Uterus (tissue), 4 donors: ENCODE results near the gene MAP3K12. TPM values are rescaled to one million over a fixed set of nuclear protein-coding genes. Genes with fewer than 3 reads are reported as not detected.
"Not testable (repeated sequence)": the region's sequence is repeated elsewhere in the genome, so short reads cannot be mapped to it uniquely, and the experiment has no call there.

Source experiments
- DNase-seq, 2 donors: peaks; one replicate each; pipeline ENCODE4 v3.0.0-alpha.2; 2019 to 2020
- H3K27ac ChIP-seq, 2 donors: fragments of 200-600 bp; sonication (generic); 1 replicate in 1 of 2; 2 replicates in 1 of 2; pipeline ENCODE4 v1.5.1; 2016 to 2018
- H3K27me3 ChIP-seq, 2 donors: fragments of 200-600 bp; sonication (generic); one replicate each; pipeline ENCODE4 v1.5.1; 2018 to 2019; ENCODE audit warnings: control low read depth in 1 of 2
- H3K36me3 ChIP-seq, 2 donors: fragments of 200-600 bp; sonication (generic); one replicate each; pipeline ENCODE4 v1.5.1; 2019; ENCODE audit warnings: control low read depth in 1 of 2
- H3K4me1 ChIP-seq, 2 donors: fragments of 200-600 bp; sonication (generic); one replicate each; pipeline ENCODE4 v1.5.1; 2018 to 2019; ENCODE audit warnings: control low read depth in 1 of 2
- H3K4me3 ChIP-seq, 2 donors: fragments of 200-600 bp; sonication (generic); 1 replicate in 1 of 2; 2 replicates in 1 of 2; pipeline ENCODE4 v1.5.1; 2018 to 2019; ENCODE audit warnings: mild to moderate bottlenecking in 1 of 2
- H3K9me3 ChIP-seq, 2 donors: fragments of 200-600 bp; sonication (generic); one replicate each; pipeline ENCODE4 v1.5.1; 2019; ENCODE audit warnings: control low read depth in 1 of 2
- CTCF ChIP-seq, 4 experiments: fragments of 200-600 bp in 2 of 4; fragments of 450-650 bp in 2 of 4; sonication (generic) in 2 of 4; IDR thresholded peaks; one replicate each; pipeline ENCODE4 v1.5.1; 2016 to 2019; ENCODE audit warnings: antibody characterized with exemption in 4 of 4, mild to moderate bottlenecking in 2 of 4, moderate library complexity in 1 of 4
- POLR2A ChIP-seq, 2 donors: fragments of 450-650 bp; IDR thresholded peaks; one replicate each; pipeline ENCODE4 v1.6.1; 2016; ENCODE audit warnings: antibody characterized with exemption in 2 of 2, mild to moderate bottlenecking in 1 of 2, moderate library complexity in 1 of 2
- intact Hi-C: fragments of 100-400 bp; cut with DNase I; formaldehyde crosslinking; loops from one replicate; pipeline ENCODE4 v1.15.1; 2023; ENCODE audit warnings: low total_unique reads
- total RNA-seq, 4 donors: library from RNA; depleted of rRNA in 3 of 4; stranded (reverse); fragments of >200 nt in 3 of 4; gene quantifications; one replicate each; pipeline versions ENCODE4 v1.1.0 to v1.2.4, GENCODE V29; 2014 to 2023
- donor health status: DM: yes; HTN: yes; CAD: no.

The MAP3K12 gene, protein sequence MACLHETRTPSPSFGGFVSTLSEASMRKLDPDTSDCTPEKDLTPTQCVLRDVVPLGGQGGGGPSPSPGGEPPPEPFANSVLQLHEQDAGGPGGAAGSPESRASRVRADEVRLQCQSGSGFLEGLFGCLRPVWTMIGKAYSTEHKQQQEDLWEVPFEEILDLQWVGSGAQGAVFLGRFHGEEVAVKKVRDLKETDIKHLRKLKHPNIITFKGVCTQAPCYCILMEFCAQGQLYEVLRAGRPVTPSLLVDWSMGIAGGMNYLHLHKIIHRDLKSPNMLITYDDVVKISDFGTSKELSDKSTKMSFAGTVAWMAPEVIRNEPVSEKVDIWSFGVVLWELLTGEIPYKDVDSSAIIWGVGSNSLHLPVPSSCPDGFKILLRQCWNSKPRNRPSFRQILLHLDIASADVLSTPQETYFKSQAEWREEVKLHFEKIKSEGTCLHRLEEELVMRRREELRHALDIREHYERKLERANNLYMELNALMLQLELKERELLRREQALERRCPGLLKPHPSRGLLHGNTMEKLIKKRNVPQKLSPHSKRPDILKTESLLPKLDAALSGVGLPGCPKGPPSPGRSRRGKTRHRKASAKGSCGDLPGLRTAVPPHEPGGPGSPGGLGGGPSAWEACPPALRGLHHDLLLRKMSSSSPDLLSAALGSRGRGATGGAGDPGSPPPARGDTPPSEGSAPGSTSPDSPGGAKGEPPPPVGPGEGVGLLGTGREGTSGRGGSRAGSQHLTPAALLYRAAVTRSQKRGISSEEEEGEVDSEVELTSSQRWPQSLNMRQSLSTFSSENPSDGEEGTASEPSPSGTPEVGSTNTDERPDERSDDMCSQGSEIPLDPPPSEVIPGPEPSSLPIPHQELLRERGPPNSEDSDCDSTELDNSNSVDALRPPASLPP
- total RNA-seq = 10 to 100 TPM; 13.8 to 65.8 (median 34.7) TPM

- Histone ChIP-seq H3K27me3 (no peaks in the 10 kb centered on the region), H3K36me3 (no peaks in the 10 kb centered on the region), H3K27ac (peak within 1 kb of the TSS; percentile 96 to 99), H3K9me3 (no peaks in the 10 kb centered on the region), H3K4me1 (peaks cover 0 to 7% of the 10 kb centered on the region in 2 donors), H3K4me3 (peak within 1 kb of the TSS; percentile 68 to 72)
- peak; percentile 76 to 79 for DNase-seq
- intact Hi-C loops = loop anchor here (10.0 kb wide), 1 partner anchor 45 kb away; the partner anchor contains the start of gene PCBP2
- TF ChIP-seq CTCF (IDR thresholded peaks at IDR 0.05) (peak in 2 of 4 experiments; percentile 10 to 16), POLR2A (IDR thresholded peaks at IDR 0.05) (no peak)
Measured at GRCh38 chr12:53499266-53500141, at the start of gene MAP3K12. MAP3K12 (minus strand) TSS chr12:53499458; CDS start chr12:53487391, 12,067 bp downstream.

DNA sequence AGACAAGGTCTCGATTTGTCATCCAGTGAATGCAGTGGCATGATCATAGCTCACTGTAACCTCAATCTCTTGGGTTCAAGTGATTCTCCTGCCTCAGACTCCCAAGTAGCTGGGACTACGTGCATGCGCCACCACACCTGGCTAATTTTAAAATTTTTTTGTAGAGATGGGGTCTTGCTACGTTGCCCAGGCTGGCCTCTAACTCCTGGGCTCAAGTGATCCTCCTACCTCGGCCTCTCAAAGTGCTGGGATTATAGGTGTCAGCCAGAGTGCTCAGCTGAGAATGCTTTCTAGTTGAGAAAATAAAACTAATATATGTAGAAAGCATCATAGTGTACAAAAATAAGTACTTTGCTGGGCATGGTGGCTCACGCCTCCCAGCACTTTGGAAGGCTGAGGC lies 49.1 kb upstream of the MAP3K12 start:
- DNase-seq, H3K4me3 ChIP-seq, H3K27ac ChIP-seq, H3K9me3 ChIP-seq, H3K4me1 ChIP-seq, H3K36me3 ChIP-seq, H3K27me3 ChIP-seq: not testable (repeated sequence)
- intact Hi-C loops = loop anchor here (10.0 kb wide), 1 partner anchor 196 kb away; no protein-coding TSS in a partner anchor

GRCh38 chr12:53543539-53543938 lies 44.3 kb upstream of the MAP3K12 start:
- H3K4me3 ChIP-seq = no peak overlapping the region
- no peaks in the 10 kb centered on the region for H3K27me3 ChIP-seq
- H3K4me1 ChIP-seq = no peaks in the 10 kb centered on the region
- H3K9me3 ChIP-seq = no peaks in the 10 kb centered on the region
- no peaks in the 10 kb centered on the region for H3K36me3 ChIP-seq
- DNase-seq = peak; percentile 61 to 66
- peak; percentile 82 to 95 (median 92) for TF ChIP-seq CTCF (IDR thresholded peaks at IDR 0.05)
- no peak for TF ChIP-seq POLR2A (IDR thresholded peaks at IDR 0.05)
- H3K27ac ChIP-seq = peak overlapping the region; percentile 66 to 85
- intact Hi-C loops = loop anchor here (5.0 to 10.0 kb wide), 2 partner anchors 134 to 201 kb away; partner anchors contain the start of gene ATP5MC2

GRCh38 chr12:53539526-53539925 lies 40.3 kb upstream of the MAP3K12 start:
- no peaks in the 10 kb centered on the region for H3K9me3 ChIP-seq
- H3K27ac ChIP-seq = no peak overlapping the region
- no peaks in the 10 kb centered on the region for H3K27me3 ChIP-seq
- no peaks in the 10 kb centered on the region for H3K36me3 ChIP-seq
- intact Hi-C loops = no loop called here
- no peaks in the 10 kb centered on the region for H3K4me1 ChIP-seq
- DNase-seq = no peak
- H3K4me3 ChIP-seq = no peak overlapping the region
- TF ChIP-seq POLR2A (IDR thresholded peaks at IDR 0.05) = no peak
- TF ChIP-seq CTCF (IDR thresholded peaks at IDR 0.05) = no peak

GRCh38 chr12:53538209-53538689 lies 39.0 kb upstream of the MAP3K12 start:
- TF ChIP-seq CTCF (IDR thresholded peaks at IDR 0.05) = no peak
- no peak for TF ChIP-seq POLR2A (IDR thresholded peaks at IDR 0.05)
- H3K27ac ChIP-seq = no peak overlapping the region
- intact Hi-C loops = no loop called here
- H3K27me3 ChIP-seq = no peaks in the 10 kb centered on the region
- H3K36me3 ChIP-seq = no peaks in the 10 kb centered on the region
- no peaks in the 10 kb centered on the region for H3K9me3 ChIP-seq
- no peak overlapping the region for H3K4me3 ChIP-seq
- H3K4me1 ChIP-seq = no peaks in the 10 kb centered on the region
- no peak for DNase-seq
